HFFc6 (cell line): Measurements from ENCODE around the gene PPP1R16B. TPM values are rescaled to one million over a fixed set of nuclear protein-coding genes. Genes with fewer than 3 reads are reported as not detected.

Experiments used
- DNase-seq: peaks from one replicate; pipeline ENCODE4 v3.0.0-alpha.2; 2018
- H3K27ac Mint-ChIP-seq: 2 replicates; pipeline ENCODE4 v1.8.0; 2020; ENCODE audit warnings: mild to moderate bottlenecking, mixed read lengths
- H3K27me3 Mint-ChIP-seq: 2 replicates; pipeline ENCODE4 v1.8.0; 2021; ENCODE audit warnings: mild to moderate bottlenecking, moderate library complexity, mixed read lengths; ENCODE audit not compliant: insufficient read depth
- H3K36me3 Mint-ChIP-seq: 2 replicates; pipeline ENCODE4 v1.8.0; 2021; ENCODE audit warnings: low read depth, mixed read lengths
- H3K4me1 Mint-ChIP-seq: 2 replicates; pipeline ENCODE4 v1.8.0; 2020; ENCODE audit warnings: low read depth, mixed read lengths
- H3K4me3 Mint-ChIP-seq: 2 replicates; pipeline ENCODE4 v1.8.0; 2020; ENCODE audit warnings: mild to moderate bottlenecking, moderate library complexity, mixed read lengths
- H3K9me3 Mint-ChIP-seq: 2 replicates; pipeline ENCODE4 v1.8.0; 2020; ENCODE audit warnings: mild to moderate bottlenecking, mixed read lengths
- total RNA-seq, 6 experiments: library from RNA; stranded (reverse); fragmentation: NEBNext Ultra II Directional; extraction: Animal tissue kit (Norgen Biotek cat#: 25700); gene quantifications; 2 replicates in 1 of 6; 3 replicates in 5 of 6; pipeline ENCODE4 v1.2.3, GENCODE V29; 2021
- TF ChIP-seq, protein P1 (sequence below): fragments of 200-600 bp; sonication (generic); IDR thresholded peaks from 2 replicates; pipeline ENCODE4 v1.5.0; 2021; ENCODE audit warnings: antibody characterized with exemption, mild to moderate bottlenecking

Gene PPP1R16B
- total RNA-seq, 6 experiments from 2014 or later: not detected

- Mint-ChIP-seq H3K36me3 (no peaks in the 10 kb centered on the region), H3K9me3 (no peaks in the 10 kb centered on the region), H3K27me3 (peaks cover 33% of the 10 kb centered on the region), H3K4me1 (no peaks in the 10 kb centered on the region), H3K4me3 (no peak overlapping the region), H3K27ac (no peak overlapping the region)
- TF ChIP-seq, protein P1, sequence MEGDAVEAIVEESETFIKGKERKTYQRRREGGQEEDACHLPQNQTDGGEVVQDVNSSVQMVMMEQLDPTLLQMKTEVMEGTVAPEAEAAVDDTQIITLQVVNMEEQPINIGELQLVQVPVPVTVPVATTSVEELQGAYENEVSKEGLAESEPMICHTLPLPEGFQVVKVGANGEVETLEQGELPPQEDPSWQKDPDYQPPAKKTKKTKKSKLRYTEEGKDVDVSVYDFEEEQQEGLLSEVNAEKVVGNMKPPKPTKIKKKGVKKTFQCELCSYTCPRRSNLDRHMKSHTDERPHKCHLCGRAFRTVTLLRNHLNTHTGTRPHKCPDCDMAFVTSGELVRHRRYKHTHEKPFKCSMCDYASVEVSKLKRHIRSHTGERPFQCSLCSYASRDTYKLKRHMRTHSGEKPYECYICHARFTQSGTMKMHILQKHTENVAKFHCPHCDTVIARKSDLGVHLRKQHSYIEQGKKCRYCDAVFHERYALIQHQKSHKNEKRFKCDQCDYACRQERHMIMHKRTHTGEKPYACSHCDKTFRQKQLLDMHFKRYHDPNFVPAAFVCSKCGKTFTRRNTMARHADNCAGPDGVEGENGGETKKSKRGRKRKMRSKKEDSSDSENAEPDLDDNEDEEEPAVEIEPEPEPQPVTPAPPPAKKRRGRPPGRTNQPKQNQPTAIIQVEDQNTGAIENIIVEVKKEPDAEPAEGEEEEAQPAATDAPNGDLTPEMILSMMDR: no peak
- no peak for DNase-seq
Observed at GRCh38 chr20:38833857-38834164, 28.3 kb downstream of the PPP1R16B start.

DNA sequence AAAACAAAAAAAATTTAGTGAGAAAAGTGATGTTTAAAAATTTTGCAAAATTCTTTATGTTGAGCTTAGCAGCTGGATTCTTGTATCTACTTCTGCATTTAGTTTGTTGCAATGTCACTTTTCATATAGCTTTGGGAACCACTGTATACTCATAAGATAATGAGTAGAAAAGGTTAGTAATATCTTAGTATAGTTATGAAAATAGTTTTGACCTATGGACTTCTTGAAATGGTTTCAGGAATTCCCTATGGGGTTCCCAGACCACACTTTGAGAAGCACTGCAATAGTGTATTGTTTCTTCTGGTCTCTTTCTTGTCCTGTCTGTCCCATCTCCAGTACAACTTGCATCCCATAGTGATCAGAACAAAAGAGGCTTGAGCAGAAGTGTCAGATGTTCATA, 29.4 kb downstream of the PPP1R16B start:
- no peak overlapping the region for H3K27ac Mint-ChIP-seq
- H3K9me3 Mint-ChIP-seq: no peaks in the 10 kb centered on the region
- no peaks in the 10 kb centered on the region for H3K36me3 Mint-ChIP-seq
- DNase-seq: no peak
- H3K27me3 Mint-ChIP-seq: peaks cover 32% of the 10 kb centered on the region
- no peaks in the 10 kb centered on the region for H3K4me1 Mint-ChIP-seq
- no peak overlapping the region for H3K4me3 Mint-ChIP-seq
- TF ChIP-seq, protein P1: no peak

DNA sequence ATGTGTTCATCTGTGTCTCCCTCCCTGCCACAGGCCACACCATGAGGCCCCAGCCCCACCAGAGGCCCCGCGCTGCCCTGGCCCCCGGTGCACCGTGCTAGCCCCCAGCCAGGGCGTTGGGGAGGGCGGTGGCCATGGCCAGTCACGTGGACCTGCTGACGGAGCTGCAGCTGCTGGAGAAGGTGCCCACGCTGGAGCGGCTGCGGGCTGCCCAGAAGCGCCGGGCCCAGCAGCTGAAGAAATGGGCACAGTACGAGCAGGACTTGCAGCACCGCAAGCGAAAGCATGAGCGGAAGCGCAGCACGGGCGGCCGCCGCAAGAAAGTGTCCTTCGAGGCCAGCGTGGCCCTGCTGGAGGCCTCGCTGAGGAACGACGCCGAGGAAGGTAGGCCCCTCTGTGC, 30.3 kb downstream of the PPP1R16B start:
- Mint-ChIP-seq H3K9me3 (no peaks in the 10 kb centered on the region), H3K27me3 (peaks cover 36% of the 10 kb centered on the region), H3K4me3 (no peak overlapping the region), H3K27ac (no peak overlapping the region), H3K4me1 (peaks cover 6% of the 10 kb centered on the region; the same call in 1 of the 2 replicates), H3K36me3 (no peaks in the 10 kb centered on the region)
- DNase-seq: no peak
- TF ChIP-seq, protein P1: no peak

- TF ChIP-seq, protein P1: no peak
- Mint-ChIP-seq H3K9me3 (no peaks in the 10 kb centered on the region), H3K27ac (no peak overlapping the region), H3K4me3 (no peak overlapping the region), H3K27me3 (peaks cover 33% of the 10 kb centered on the region), H3K36me3 (no peaks in the 10 kb centered on the region), H3K4me1 (peaks cover 6% of the 10 kb centered on the region; the same call in 1 of the 2 replicates)
- no peak for DNase-seq
Observed at GRCh38 chr20:38836991-38837390, 31.5 kb downstream of the PPP1R16B start.

GRCh38 chr20:38838326-38838725, 32.8 kb downstream of the PPP1R16B start:
- TF ChIP-seq, protein P1: no peak
- no peak overlapping the region for H3K27ac Mint-ChIP-seq
- no peaks in the 10 kb centered on the region for H3K36me3 Mint-ChIP-seq
- H3K27me3 Mint-ChIP-seq: peaks cover 26% of the 10 kb centered on the region
- no peak overlapping the region for H3K4me3 Mint-ChIP-seq
- no peak for DNase-seq
- H3K9me3 Mint-ChIP-seq: no peaks in the 10 kb centered on the region
- peaks cover 6% of the 10 kb centered on the region; the same call in 1 of the 2 replicates for H3K4me1 Mint-ChIP-seq

DNA sequence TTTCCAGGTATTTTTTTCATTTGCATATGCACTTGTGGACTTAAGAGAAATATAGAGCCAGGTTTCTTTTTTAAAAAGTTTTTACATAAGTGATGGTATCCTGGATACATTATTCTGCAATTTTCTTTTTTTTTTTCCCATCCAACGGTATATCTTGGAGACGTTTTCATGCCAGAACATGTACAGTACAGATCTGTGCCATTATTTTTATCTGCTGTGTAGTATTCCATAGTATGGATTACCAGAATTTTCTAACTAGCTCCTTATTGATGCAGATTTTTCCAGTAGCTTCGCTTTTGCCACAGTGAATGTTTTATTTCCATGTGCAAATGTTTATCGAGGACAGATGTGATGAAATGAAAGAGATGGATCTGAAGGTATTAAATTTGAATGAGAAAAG, 34.1 kb downstream of the PPP1R16B start:
- H3K4me1 Mint-ChIP-seq: peaks cover 6% of the 10 kb centered on the region; the same call in 1 of the 2 replicates

More for the DNA sequence above, 34.1 kb downstream of the PPP1R16B start:
- Mint-ChIP-seq H3K27ac (no peak overlapping the region), H3K9me3 (no peaks in the 10 kb centered on the region), H3K36me3 (no peaks in the 10 kb centered on the region), H3K27me3 (peaks cover 19% of the 10 kb centered on the region), H3K4me3 (no peak overlapping the region)
- no peak for DNase-seq
- TF ChIP-seq, protein P1: no peak
